Measurements from ENCODE around the gene GIMAP4. TPM values are rescaled to one million over a fixed set of nuclear protein-coding genes. Genes with fewer than 3 reads are reported as not detected.

GIMAP4 gene
- total RNA-seq, 1 donor from 2014 or later: 25.3 TPM

GRCh38 chr7:150621376-150621775 lies 54.2 kb downstream of the GIMAP4 start:
- no peak for DNase-seq (ENCODE audit: extremely low spot score in 2 of 2)
- H3K9me3 ChIP-seq: no peaks in the 10 kb centered on the region
- H3K36me3 ChIP-seq: no peaks in the 10 kb centered on the region
- H3K27me3 ChIP-seq: no peaks in the 10 kb centered on the region
- H3K4me1 ChIP-seq: no peaks in the 10 kb centered on the region
- TF ChIP-seq POLR2AphosphoS5 (IDR thresholded peaks at IDR 0.05; ENCODE audit: insufficient read depth in 1 of 2, low read depth in 1 of 2) (no peak), POLR2A (IDR thresholded peaks at IDR 0.05) (no peak), CTCF (IDR thresholded peaks at IDR 0.05) (no peak)
- no peak overlapping the region for H3K27ac ChIP-seq
- intact Hi-C loops (cut with DNase I): no loop called here
- no peak overlapping the region for H3K4me3 ChIP-seq

Other genes starting within 250 kb of the GIMAP4 start
- gene LRRC61, start 244.0 kb upstream of the GIMAP4 start, total RNA-seq: 14.0 TPM
- 24.1 TPM for gene ACTR3C, start 243.8 kb upstream of the GIMAP4 start, total RNA-seq
- gene RARRES2, start 225.8 kb upstream of the GIMAP4 start, total RNA-seq: 305 TPM
- gene REPIN1, start 198.6 kb upstream of the GIMAP4 start, total RNA-seq: 49.4 TPM
- gene ZNF775, start 188.1 kb upstream of the GIMAP4 start, total RNA-seq: 4.4 TPM
- 9.6 TPM for gene GIMAP8, start 116.8 kb upstream of the GIMAP4 start, total RNA-seq
- 16.0 TPM for gene GIMAP7, start 52.5 kb upstream of the GIMAP4 start, total RNA-seq
- gene GIMAP6, start 65.0 kb downstream of the GIMAP4 start, total RNA-seq: 21.4 TPM
- gene GIMAP2, start 118.3 kb downstream of the GIMAP4 start, total RNA-seq: 9.6 TPM
- 5.2 TPM for gene GIMAP1, start 149.2 kb downstream of the GIMAP4 start, total RNA-seq
- gene GIMAP5, start 170.0 kb downstream of the GIMAP4 start, total RNA-seq: 24.1 TPM
- 60.6 TPM for gene TMEM176B, start 233.0 kb downstream of the GIMAP4 start, total RNA-seq
- gene TMEM176A, start 233.4 kb downstream of the GIMAP4 start, total RNA-seq: 43.7 TPM

All from vagina (tissue), 2 donors.